ENCODE results near the gene GEMIN2.

GRCh38 chr14:39108791-39109190 is 5.3 kb upstream of the GEMIN2 start:
- no peak for TF ChIP-seq CTCF (IDR thresholded peaks at IDR 0.05)
- TF ChIP-seq POLR2AphosphoS5 (IDR thresholded peaks at IDR 0.05) = no peak

Data from esophagus muscularis mucosa (tissue), 3 donors.